PC-9 (cell line): ENCODE data around the gene TMEM63C.

Experiments
- EZH2 ChIP-seq: fragments of 200-600 bp; sonication (generic); IDR thresholded peaks from 2 replicates; pipeline ENCODE4 v1.8.0; 2017; ENCODE audit warnings: antibody characterized with exemption, low read depth
- TF ChIP-seq, protein P1 (sequence below): fragments of 200-600 bp; sonication (generic); conservative IDR thresholded peaks from 2 replicates; pipeline ENCODE4 v1.6.1; 2017; ENCODE audit warnings: mixed run types, antibody characterized with exemption, mild to moderate bottlenecking, moderate library complexity

DNA sequence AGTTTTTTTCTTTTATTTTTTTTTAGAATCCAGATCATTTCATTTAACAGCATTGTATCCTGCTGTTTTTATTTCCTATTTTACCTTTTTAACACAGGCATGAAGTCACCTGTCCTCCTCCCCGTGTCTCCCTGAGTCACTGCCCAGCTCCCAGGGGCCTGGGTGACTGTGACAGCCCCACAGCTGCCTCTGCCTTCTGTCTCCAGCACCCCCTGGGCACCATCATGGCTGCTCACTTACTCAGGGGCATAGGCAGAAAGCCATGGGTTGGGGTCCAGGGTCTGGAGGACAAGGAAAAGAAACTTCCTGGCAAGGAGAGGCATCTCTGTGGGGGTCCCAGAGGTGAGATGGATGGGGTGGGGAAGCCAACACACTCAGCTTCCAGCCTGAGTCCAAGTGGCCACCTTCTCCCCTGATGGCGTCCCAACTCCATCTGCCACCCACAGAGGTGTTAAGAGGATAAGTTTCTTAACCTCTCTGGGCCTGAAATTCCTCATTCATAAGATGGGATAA lies 25.3 kb downstream of the TMEM63C start:
- TF ChIP-seq, protein P1, sequence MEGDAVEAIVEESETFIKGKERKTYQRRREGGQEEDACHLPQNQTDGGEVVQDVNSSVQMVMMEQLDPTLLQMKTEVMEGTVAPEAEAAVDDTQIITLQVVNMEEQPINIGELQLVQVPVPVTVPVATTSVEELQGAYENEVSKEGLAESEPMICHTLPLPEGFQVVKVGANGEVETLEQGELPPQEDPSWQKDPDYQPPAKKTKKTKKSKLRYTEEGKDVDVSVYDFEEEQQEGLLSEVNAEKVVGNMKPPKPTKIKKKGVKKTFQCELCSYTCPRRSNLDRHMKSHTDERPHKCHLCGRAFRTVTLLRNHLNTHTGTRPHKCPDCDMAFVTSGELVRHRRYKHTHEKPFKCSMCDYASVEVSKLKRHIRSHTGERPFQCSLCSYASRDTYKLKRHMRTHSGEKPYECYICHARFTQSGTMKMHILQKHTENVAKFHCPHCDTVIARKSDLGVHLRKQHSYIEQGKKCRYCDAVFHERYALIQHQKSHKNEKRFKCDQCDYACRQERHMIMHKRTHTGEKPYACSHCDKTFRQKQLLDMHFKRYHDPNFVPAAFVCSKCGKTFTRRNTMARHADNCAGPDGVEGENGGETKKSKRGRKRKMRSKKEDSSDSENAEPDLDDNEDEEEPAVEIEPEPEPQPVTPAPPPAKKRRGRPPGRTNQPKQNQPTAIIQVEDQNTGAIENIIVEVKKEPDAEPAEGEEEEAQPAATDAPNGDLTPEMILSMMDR, result no peak; the same call in 1 of the 2 replicates
- TF ChIP-seq EZH2, result no peak
